Measurements from ENCODE around the gene ADAP2.

DNA sequence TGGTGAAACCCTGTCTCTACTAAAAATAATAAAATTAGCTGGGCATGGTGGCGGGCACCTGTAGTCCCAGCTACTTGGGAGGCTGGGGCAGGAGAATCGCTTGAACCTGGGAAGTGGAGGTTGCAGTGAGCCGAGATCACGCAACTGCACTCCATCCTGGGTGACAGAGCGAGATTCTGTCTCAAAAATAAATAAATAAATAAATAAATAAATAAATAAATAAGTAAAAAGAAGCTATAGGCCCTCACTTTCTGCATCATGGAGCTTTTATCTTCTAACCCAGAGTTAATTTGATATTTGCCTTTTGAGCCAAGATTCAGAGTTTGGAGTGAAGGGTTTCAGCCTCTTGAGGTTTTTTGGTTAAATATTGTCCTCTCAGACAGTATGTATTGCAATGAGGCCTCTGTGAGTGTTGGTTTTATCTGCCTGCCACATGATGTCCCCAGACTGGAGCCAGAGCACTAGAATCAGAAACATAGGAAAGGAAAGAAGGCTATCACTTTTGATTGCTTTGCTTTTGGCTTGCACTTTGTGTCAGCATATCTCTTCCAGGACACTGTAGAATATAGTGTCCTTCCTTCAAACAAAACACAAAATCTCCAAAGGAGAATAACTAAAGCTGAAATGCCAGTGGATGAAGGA lies 81.6 kb downstream of the ADAP2 start:
- TF ChIP-seq FOXP1 (CRISPR knock-in tag; IDR thresholded peaks at IDR 0.05; ENCODE audit: borderline replicate concordance) (no peak), FOXK1 (CRISPR knock-in tag; IDR thresholded peaks at IDR 0.05) (no peak), NFE2L1 (CRISPR knock-in tag; IDR thresholded peaks at IDR 0.05) (no peak), NR2C2 (CRISPR knock-in tag; IDR thresholded peaks at IDR 0.05) (no peak)
- TF ChIP-seq, protein P1, sequence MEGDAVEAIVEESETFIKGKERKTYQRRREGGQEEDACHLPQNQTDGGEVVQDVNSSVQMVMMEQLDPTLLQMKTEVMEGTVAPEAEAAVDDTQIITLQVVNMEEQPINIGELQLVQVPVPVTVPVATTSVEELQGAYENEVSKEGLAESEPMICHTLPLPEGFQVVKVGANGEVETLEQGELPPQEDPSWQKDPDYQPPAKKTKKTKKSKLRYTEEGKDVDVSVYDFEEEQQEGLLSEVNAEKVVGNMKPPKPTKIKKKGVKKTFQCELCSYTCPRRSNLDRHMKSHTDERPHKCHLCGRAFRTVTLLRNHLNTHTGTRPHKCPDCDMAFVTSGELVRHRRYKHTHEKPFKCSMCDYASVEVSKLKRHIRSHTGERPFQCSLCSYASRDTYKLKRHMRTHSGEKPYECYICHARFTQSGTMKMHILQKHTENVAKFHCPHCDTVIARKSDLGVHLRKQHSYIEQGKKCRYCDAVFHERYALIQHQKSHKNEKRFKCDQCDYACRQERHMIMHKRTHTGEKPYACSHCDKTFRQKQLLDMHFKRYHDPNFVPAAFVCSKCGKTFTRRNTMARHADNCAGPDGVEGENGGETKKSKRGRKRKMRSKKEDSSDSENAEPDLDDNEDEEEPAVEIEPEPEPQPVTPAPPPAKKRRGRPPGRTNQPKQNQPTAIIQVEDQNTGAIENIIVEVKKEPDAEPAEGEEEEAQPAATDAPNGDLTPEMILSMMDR (IDR thresholded peaks at IDR 0.05): no peak

Measured in WTC11 (cell line).